Stimulated activated CD8-positive, alpha-beta memory T cell treated with anti-CD3 and anti-CD28 coated beads, Interleukin-12 subunit alpha, Interleukin-12 subunit beta, amount 100 ng/mL, for 1 hour (primary cell): Measurements from ENCODE around the gene NR3C1.

Experiments used
- DNase-seq: peaks from one replicate; pipeline ENCODE4 v3.0.0-alpha.2; 2020; ENCODE audit warnings: low read depth

NR3C1 gene

GRCh38 chr5:143362664-143363227 is 40.7 kb downstream of the NR3C1 start:
- DNase-seq = no peak

- DNase-seq = no peak
These were observed 42.0 kb downstream of the NR3C1 start for GRCh38 chr5:143361438-143361837.

- no peak for DNase-seq
These were observed 42.7 kb downstream of the NR3C1 start for GRCh38 chr5:143360755-143361154.

GRCh38 chr5:143359869-143360268 is 43.6 kb downstream of the NR3C1 start:
- no peak for DNase-seq

- DNase-seq = no peak
These were observed 46.5 kb downstream of the NR3C1 start for GRCh38 chr5:143356855-143357583.

- peak; percentile 49 for DNase-seq
These were observed 47.8 kb downstream of the NR3C1 start for GRCh38 chr5:143355710-143356109.

GRCh38 chr5:143354025-143354424 is 49.5 kb downstream of the NR3C1 start:
- no peak for DNase-seq

- no peak for DNase-seq
These were observed 50.8 kb downstream of the NR3C1 start for GRCh38 chr5:143352691-143353090.

- no peak for DNase-seq
These were observed 52.5 kb downstream of the NR3C1 start for GRCh38 chr5:143350751-143351602.

- DNase-seq = no peak
These were observed 53.1 kb downstream of the NR3C1 start for GRCh38 chr5:143350341-143350740.

GRCh38 chr5:143349177-143349576 is 54.3 kb downstream of the NR3C1 start:
- DNase-seq = no peak

GRCh38 chr5:143347698-143348344 is 55.7 kb downstream of the NR3C1 start:
- DNase-seq = no peak

GRCh38 chr5:143347046-143347445 is 56.4 kb downstream of the NR3C1 start:
- no peak for DNase-seq

GRCh38 chr5:143345671-143346440 is 57.6 kb downstream of the NR3C1 start:
- DNase-seq = no peak

- DNase-seq = no peak
These were observed 60.4 kb downstream of the NR3C1 start for GRCh38 chr5:143343042-143343441.

GRCh38 chr5:143342607-143343006 is 60.9 kb downstream of the NR3C1 start:
- no peak for DNase-seq

- DNase-seq = no peak
These were observed 61.5 kb downstream of the NR3C1 start for GRCh38 chr5:143341807-143342570.

GRCh38 chr5:143340891-143341685 is 62.4 kb downstream of the NR3C1 start:
- no peak for DNase-seq

- no peak for DNase-seq
These were observed 64.7 kb downstream of the NR3C1 start for GRCh38 chr5:143338658-143339366.
